ENCODE measurements around the gene ERO1B. TPM values are rescaled to one million over a fixed set of nuclear protein-coding genes. Genes with fewer than 3 reads are reported as not detected.

Gene ERO1B
- total RNA-seq, 1 experiment from 2014 or later: 6.4 TPM

GRCh38 chr1:236207569-236207968, 74.2 kb downstream of the ERO1B start:
- no peak for DNase-seq
- H3K36me3 Mint-ChIP-seq (ENCODE audit: insufficient read depth, unreplicated experiment): no peaks in the 10 kb centered on the region
- no TSS peak for BruUV-seq (replicated peaks)
- no peak overlapping the region for H3K4me3 Mint-ChIP-seq (ENCODE audit: low read depth, unreplicated experiment)
- TF ChIP-seq CTCF (IDR thresholded peaks at IDR 0.05; ENCODE audit: unreplicated experiment): no peak
- no peak overlapping the region for H3K27ac Mint-ChIP-seq (ENCODE audit: unreplicated experiment)
- CTCF ChIA-PET: interaction anchor here (0.6 kb wide), 2 partner anchors 77 to 98 kb away, joined by 3 read pairs; no protein-coding TSS in a partner anchor
- peaks cover 2% of the 10 kb centered on the region for H3K9me3 Mint-ChIP-seq (ENCODE audit: low read depth, unreplicated experiment)
- no peaks in the 10 kb centered on the region for H3K4me1 Mint-ChIP-seq (ENCODE audit: low read depth, unreplicated experiment)
- no peaks in the 10 kb centered on the region for H3K27me3 Mint-ChIP-seq (ENCODE audit: unreplicated experiment)
- intact Hi-C loops (cut with micrococcal nuclease; ENCODE audit: unreplicated experiment): no loop called here

GRCh38 chr1:236207121-236207520, 74.6 kb downstream of the ERO1B start:
- Mint-ChIP-seq H3K36me3 (ENCODE audit: insufficient read depth, unreplicated experiment) (no peaks in the 10 kb centered on the region), H3K4me1 (ENCODE audit: low read depth, unreplicated experiment) (no peaks in the 10 kb centered on the region), H3K9me3 (ENCODE audit: low read depth, unreplicated experiment) (peaks cover 2% of the 10 kb centered on the region), H3K27ac (ENCODE audit: unreplicated experiment) (no peak overlapping the region), H3K4me3 (ENCODE audit: low read depth, unreplicated experiment) (no peak overlapping the region), H3K27me3 (ENCODE audit: unreplicated experiment) (no peaks in the 10 kb centered on the region)
- BruUV-seq (replicated peaks): no TSS peak
- CTCF ChIA-PET: interaction anchor here (0.6 kb wide), 2 partner anchors 76 to 97 kb away, joined by 3 read pairs; no protein-coding TSS in a partner anchor
- intact Hi-C loops (cut with micrococcal nuclease; ENCODE audit: unreplicated experiment): no loop called here
- DNase-seq: no peak
- no peak for TF ChIP-seq CTCF (IDR thresholded peaks at IDR 0.05; ENCODE audit: unreplicated experiment)

GRCh38 chr1:236206548-236206947, 75.2 kb downstream of the ERO1B start:
- no peak for TF ChIP-seq CTCF (IDR thresholded peaks at IDR 0.05; ENCODE audit: unreplicated experiment)
- Mint-ChIP-seq H3K27ac (ENCODE audit: unreplicated experiment) (no peak overlapping the region), H3K4me1 (ENCODE audit: low read depth, unreplicated experiment) (no peaks in the 10 kb centered on the region), H3K36me3 (ENCODE audit: insufficient read depth, unreplicated experiment) (peaks cover 4% of the 10 kb centered on the region), H3K27me3 (ENCODE audit: unreplicated experiment) (no peaks in the 10 kb centered on the region), H3K4me3 (ENCODE audit: low read depth, unreplicated experiment) (no peak overlapping the region), H3K9me3 (ENCODE audit: low read depth, unreplicated experiment) (peaks cover 2% of the 10 kb centered on the region)
- intact Hi-C loops (cut with micrococcal nuclease; ENCODE audit: unreplicated experiment): no loop called here
- DNase-seq: no peak
- no TSS peak for BruUV-seq (replicated peaks)
- CTCF ChIA-PET: no interaction called here

- no peak overlapping the region for H3K4me3 Mint-ChIP-seq (ENCODE audit: low read depth, unreplicated experiment)
- peaks cover 4% of the 10 kb centered on the region for H3K36me3 Mint-ChIP-seq (ENCODE audit: insufficient read depth, unreplicated experiment)
- no TSS peak for BruUV-seq (replicated peaks)
- TF ChIP-seq CTCF (IDR thresholded peaks at IDR 0.05; ENCODE audit: unreplicated experiment): no peak
- CTCF ChIA-PET: interaction anchor here (0.5 kb wide), 1 partner anchor 249 kb away, joined by 4 read pairs; no protein-coding TSS in a partner anchor
- DNase-seq: no peak
- H3K27ac Mint-ChIP-seq (ENCODE audit: unreplicated experiment): no peak overlapping the region
- H3K9me3 Mint-ChIP-seq (ENCODE audit: low read depth, unreplicated experiment): peaks cover 9% of the 10 kb centered on the region
- H3K27me3 Mint-ChIP-seq (ENCODE audit: unreplicated experiment): no peaks in the 10 kb centered on the region
- H3K4me1 Mint-ChIP-seq (ENCODE audit: low read depth, unreplicated experiment): no peaks in the 10 kb centered on the region
- intact Hi-C loops (cut with micrococcal nuclease; ENCODE audit: unreplicated experiment): no loop called here
These were observed 77.1 kb downstream of the ERO1B start for GRCh38 chr1:236204656-236205055.
